Liver (tissue), 3 donors: Measurements from ENCODE around the gene C11orf58.

Experiments
- CTCF ChIP-seq: fragments of 150-350 bp; IDR thresholded peaks from 2 replicates; pipeline ENCODE4 v1.5.1; 2017; ENCODE audit warnings: improper control_type of control experiment, low read depth, low read length; ENCODE audit not compliant: missing input control
- JUND ChIP-seq, 2 donors: IDR thresholded peaks; 2 replicates each; pipeline ENCODE4 v1.6.1; 2016; ENCODE audit warnings: antibody characterized with exemption in 2 of 2
- REST ChIP-seq: IDR thresholded peaks from 2 replicates; pipeline ENCODE4 v1.6.1; 2016; ENCODE audit warnings: antibody characterized with exemption, mild to moderate bottlenecking
- YY1 ChIP-seq: IDR thresholded peaks from 2 replicates; pipeline ENCODE4 v1.6.1; 2016; ENCODE audit warnings: antibody characterized with exemption, mild to moderate bottlenecking
- donor health status: healthy.
- donor health status: healthy.

- TF ChIP-seq CTCF, result no peak
- no peak for TF ChIP-seq YY1
- no peak for TF ChIP-seq REST
- TF ChIP-seq JUND (IDR thresholded peaks at IDR 0.05), result no peak
These were observed 68.3 kb downstream of the C11orf58 start for GRCh38 chr11:16806791-16807190.
